HG03520 (cell line): ENCODE data around the gene CALN1.
"Not testable (repeated sequence)": the region's sequence is repeated elsewhere in the genome, so short reads cannot be mapped to it uniquely, and the experiment has no call there.

Experiments used
- ATAC-seq: cut with Tn5 transposase; IDR thresholded peaks from one replicate; pipeline ENCODE4 v1.9.1; 2021; ENCODE audit warnings: mild to moderate bottlenecking, moderate library complexity; ENCODE audit not compliant: unreplicated experiment

CALN1 gene

GRCh38 chr7:71995111-71995510 lies 417.0 kb downstream of the CALN1 start:
- no peak for ATAC-seq

DNA sequence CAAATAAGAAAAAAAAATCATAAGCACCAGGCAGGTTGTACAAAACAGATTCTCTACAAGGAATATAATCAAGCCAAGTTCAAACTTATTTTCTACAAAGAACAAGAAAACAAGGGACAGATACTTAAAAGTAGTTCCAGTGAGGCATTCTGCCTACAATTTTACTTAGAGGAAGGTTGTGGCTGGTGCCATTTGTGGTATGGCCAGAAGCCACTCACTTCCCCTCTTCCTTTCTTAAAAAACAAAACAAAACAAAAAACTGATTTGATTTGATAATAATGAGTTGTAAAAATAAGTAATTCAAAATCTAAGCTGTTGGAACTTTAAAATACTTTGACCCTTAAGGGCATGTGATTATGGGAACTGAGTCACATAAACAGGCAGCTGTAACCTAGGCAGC lies 420.6 kb downstream of the CALN1 start:
- ATAC-seq, result no peak

- ATAC-seq, result no peak
Measured at GRCh38 chr7:71990138-71990462, 422.0 kb downstream of the CALN1 start.

GRCh38 chr7:71988201-71988600 lies 423.9 kb downstream of the CALN1 start:
- ATAC-seq, result no peak

- ATAC-seq, result no peak
Measured at GRCh38 chr7:71987200-71987767, 424.9 kb downstream of the CALN1 start.

- no peak for ATAC-seq
Measured at GRCh38 chr7:71984348-71984747, 427.8 kb downstream of the CALN1 start.

DNA sequence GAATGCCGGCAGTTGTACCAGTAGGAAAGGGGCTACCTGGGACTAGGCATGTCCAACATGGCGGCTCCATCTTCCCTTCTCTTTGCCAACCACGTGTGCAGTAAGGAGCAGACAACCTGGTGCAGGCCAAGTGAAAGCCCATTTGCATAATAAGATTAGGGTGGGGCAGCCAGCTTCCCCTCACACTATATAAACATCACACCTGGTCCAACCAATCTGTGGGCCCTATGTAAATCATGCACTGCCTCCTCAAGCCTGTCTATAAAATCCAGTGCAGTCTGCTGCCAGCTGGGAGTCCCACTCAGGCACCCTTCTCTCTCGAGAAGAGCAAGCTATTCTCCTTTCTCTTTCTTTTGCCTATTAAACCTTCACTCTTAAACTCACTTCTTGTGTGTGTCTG lies 429.3 kb downstream of the CALN1 start:
- no peak for ATAC-seq

DNA sequence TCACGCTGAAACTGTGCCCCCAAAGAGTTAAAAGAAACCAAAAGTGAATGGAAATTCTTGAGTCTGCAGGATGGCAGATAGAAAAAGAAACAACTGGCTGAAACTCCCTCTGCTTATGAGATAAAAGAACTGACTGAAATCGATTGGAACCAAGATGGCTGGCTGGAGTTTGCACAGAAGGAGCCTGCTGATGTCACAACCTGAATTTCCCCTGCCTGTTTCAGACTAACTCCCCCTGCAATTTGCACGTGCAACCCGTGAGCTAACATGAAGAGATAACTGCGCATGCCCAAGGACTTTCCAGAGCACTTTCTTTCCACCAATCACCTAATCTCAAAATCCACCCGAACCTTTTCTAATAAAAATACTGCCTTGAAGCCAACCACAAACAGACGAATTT lies 435.5 kb downstream of the CALN1 start:
- no peak for ATAC-seq

- ATAC-seq, result no peak
Measured at GRCh38 chr7:71974611-71975010, 437.5 kb downstream of the CALN1 start.

- ATAC-seq, result no peak
Measured at GRCh38 chr7:71972534-71972933, 439.6 kb downstream of the CALN1 start.

- ATAC-seq, result no peak
Measured at GRCh38 chr7:71970725-71971124, 441.4 kb downstream of the CALN1 start.

DNA sequence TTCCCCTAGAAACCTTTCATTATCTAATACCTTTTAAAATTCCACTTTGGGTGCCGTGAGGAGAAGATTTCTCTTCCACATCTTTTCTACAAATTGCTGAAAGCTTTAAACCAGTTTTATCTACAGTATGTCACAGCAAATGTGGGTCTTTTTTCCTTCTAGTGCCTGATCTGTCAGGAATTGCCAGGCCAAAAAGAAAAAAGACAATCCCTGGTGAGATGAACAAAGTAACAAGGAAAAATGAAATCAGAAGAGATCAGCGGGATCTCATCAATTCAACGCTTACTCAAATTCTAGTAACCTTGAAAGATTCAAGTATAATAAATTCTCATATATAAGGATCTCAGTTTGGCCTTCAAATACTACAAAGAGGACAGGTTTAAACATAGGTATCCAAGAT lies 449.5 kb downstream of the CALN1 start:
- no peak for ATAC-seq

DNA sequence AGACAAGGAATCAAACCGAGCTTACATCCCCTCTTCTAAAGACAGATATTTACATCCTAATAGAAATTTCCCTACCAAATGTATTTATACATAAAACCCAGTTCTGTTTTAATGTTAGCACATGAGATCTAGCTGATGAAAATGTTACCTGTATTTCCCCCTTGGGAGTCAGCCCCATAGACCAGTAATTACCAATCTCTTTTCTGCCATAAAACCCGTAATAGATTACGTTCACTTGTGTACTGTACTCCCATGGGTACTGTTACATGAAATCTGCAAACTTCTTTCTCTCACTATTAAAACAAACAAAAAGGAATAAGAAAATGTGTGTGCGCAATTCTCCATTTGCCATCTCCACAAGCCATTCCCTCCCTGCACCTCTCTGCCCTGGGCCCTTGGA lies 450.9 kb downstream of the CALN1 start:
- no peak for ATAC-seq

DNA sequence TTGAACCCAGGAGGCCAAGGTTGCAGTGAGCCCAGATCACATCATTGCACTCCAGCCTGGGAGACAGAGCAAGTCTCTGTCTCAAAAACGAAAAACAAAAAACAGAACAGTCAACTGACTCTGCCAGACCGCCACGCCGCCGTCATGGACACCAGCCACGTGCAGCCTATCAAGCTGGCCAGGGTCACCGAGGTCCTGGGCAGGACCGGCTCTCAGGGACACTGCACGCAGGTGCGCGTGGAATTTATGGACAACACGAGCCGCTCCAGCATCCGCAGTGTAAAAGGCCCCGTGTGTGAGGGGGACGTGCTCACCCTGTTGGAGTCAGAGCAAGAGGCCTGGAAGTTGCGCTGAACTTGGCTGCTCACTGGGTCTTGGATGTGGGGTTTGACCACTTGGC lies 470.0 kb downstream of the CALN1 start:
- no peak for ATAC-seq

DNA sequence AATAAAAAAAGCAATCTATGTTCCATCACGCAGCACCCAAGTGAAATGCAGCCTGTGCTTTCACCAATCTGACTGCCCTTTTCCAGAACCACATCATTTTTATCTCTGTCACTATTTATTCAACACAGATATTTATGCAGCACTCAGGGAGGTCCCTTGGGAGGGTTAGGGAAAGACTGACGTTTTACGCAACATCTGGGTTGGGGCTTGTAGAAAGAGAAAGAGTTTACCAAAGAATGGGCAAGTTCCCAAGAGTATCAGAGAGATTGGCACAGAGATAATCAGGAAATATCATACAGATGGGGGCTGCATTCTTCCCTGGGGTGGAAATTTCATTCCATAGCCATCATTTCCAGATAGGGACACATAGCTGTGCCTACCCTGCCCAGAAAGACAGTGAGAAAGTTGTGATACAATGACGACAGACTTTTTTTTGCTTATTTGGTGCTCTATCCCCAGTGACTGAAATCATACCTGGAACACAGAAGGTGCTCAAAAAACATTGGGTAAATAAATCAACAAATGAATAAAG lies 474.2 kb downstream of the CALN1 start:
- no peak for ATAC-seq

- no peak for ATAC-seq
Measured at GRCh38 chr7:71935674-71936073, 476.5 kb downstream of the CALN1 start.

DNA sequence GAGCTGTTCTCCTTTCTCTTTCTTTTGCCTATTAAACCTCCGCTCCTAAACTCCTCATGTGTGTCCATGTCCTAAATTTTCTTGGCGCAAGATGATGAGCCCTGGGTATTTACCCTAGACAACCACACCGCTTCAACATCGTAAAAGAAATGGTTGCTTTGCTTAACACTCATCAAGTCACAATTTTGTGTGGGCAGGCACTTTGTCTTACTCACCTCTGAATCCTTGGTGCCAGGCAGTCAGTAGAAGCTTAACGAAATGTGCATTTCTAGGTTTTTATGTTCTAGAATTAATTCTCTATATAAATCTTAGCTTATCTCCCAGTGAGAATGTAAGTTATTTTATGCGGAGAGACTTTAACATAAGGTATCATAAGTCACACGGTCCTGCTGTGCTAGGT lies 478.7 kb downstream of the CALN1 start:
- no peak for ATAC-seq

- no peak for ATAC-seq
Measured at GRCh38 chr7:71925663-71926062, 486.5 kb downstream of the CALN1 start.

DNA sequence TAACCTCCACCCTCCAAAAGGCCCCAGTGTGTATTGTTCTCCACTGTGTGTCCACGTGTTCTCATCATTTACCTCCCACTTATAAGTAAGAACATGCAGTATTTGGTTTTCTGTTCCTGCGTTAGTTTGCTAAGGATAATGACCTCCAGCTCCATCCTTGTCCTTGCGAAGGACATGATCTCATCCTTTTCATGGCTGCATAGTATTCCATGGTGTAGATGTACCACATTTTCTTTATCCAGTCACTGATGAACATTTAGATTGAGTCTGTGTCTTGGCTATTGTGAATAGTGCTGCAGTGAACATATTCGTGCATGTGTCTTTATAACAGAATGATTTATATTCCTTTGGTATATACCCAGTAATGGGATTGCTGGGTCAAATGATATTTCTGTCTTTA lies 497.9 kb downstream of the CALN1 start:
- not testable (repeated sequence) for ATAC-seq

DNA sequence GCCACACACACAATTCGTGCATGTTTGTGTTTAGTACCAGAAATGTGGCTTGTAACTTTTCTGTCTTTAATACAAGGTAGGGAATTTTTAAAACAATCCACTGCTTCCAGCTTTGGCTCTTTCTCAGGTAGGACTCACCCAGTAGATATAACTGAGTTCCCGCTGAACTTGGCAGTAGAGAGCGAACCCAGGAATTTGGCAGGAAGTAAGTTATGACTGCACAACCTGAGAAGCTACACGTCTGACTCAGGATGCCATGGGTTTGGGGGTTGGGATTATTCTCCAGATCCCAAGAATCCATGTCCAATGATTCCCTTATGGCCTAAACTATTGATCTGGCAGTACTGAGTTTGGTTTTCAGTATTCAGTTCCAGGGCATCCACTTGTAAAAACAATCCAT lies 499.7 kb downstream of the CALN1 start:
- ATAC-seq, result no peak

GRCh38 chr7:71911051-71911450 lies 501.1 kb downstream of the CALN1 start:
- ATAC-seq, result no peak

DNA sequence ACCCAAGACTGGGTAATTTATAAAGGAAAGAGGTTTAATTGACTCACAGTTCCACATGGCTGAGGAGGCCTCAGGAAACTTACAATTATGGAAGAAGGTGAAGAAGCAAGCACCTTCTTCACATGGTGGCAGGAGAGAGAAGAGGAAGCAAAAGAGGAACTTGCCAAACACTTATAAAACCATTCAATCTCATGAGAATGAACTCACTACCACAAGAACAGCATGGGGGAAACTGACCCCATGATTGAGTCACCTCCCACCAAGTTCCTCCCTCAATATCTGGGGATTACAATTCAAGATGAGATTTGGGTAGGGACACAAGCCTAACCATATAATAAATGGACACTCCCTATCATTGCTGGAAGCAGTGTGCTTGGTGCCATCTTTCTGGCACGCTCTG lies 506.3 kb downstream of the CALN1 start:
- no peak for ATAC-seq

DNA sequence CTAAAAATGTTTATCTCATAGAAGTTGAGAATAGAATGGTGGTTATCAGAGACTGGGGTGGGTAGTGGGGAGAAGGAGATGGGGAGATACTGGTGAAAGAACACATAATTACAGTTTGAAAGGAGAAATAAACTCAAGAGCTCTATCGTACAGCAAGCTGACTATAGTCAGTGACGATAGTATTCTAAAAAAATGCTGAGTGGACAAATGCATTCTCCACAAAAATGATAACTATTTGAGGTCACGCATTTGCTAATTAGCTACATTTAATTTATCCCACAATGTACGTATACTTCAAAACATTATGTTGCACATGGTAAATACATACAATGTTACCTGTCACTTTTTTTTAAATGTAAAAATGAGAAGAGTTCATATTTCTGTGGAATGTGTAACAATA lies 507.7 kb downstream of the CALN1 start:
- ATAC-seq, result no peak

GRCh38 chr7:71900556-71900955 lies 511.6 kb downstream of the CALN1 start:
- ATAC-seq, result no peak
